ENCODE measurements around the gene TREML2. TPM values are rescaled to one million over a fixed set of nuclear protein-coding genes. Genes with fewer than 3 reads are reported as not detected.

TREML2 gene
- total RNA-seq, 4 donors from 2014 or later, result 0.19 to 4.3 (median 0.34) TPM

GRCh38 chr6:41224800-41225199, 23.9 kb upstream of the TREML2 start:
- TF ChIP-seq, protein P1, sequence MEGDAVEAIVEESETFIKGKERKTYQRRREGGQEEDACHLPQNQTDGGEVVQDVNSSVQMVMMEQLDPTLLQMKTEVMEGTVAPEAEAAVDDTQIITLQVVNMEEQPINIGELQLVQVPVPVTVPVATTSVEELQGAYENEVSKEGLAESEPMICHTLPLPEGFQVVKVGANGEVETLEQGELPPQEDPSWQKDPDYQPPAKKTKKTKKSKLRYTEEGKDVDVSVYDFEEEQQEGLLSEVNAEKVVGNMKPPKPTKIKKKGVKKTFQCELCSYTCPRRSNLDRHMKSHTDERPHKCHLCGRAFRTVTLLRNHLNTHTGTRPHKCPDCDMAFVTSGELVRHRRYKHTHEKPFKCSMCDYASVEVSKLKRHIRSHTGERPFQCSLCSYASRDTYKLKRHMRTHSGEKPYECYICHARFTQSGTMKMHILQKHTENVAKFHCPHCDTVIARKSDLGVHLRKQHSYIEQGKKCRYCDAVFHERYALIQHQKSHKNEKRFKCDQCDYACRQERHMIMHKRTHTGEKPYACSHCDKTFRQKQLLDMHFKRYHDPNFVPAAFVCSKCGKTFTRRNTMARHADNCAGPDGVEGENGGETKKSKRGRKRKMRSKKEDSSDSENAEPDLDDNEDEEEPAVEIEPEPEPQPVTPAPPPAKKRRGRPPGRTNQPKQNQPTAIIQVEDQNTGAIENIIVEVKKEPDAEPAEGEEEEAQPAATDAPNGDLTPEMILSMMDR (IDR thresholded peaks at IDR 0.05), result no peak
- DNase-seq (ENCODE audit: low spot score), result no peak
- ATAC-seq (ENCODE audit: low FRiP score), result no peak

GRCh38 chr6:41222513-41222912, 21.6 kb upstream of the TREML2 start:
- DNase-seq (ENCODE audit: low spot score) (no peak), ATAC-seq (ENCODE audit: low FRiP score) (no peak)
- TF ChIP-seq, protein P1 (IDR thresholded peaks at IDR 0.05), result no peak

- no peak for DNase-seq (ENCODE audit: low spot score)
- TF ChIP-seq, protein P1 (IDR thresholded peaks at IDR 0.05), result no peak
- no peak for ATAC-seq (ENCODE audit: low FRiP score)
These were observed 21.1 kb upstream of the TREML2 start for GRCh38 chr6:41222045-41222444.

GRCh38 chr6:41216616-41217015, 15.7 kb upstream of the TREML2 start:
- DNase-seq (ENCODE audit: low spot score) (no peak), ATAC-seq (ENCODE audit: low FRiP score) (no peak)
- TF ChIP-seq, protein P1 (IDR thresholded peaks at IDR 0.05), result no peak

GRCh38 chr6:41215777-41216176, 14.8 kb upstream of the TREML2 start:
- DNase-seq (ENCODE audit: low spot score) (no peak), ATAC-seq (ENCODE audit: low FRiP score) (no peak)
- TF ChIP-seq, protein P1 (IDR thresholded peaks at IDR 0.05), result no peak

- TF ChIP-seq, protein P1 (IDR thresholded peaks at IDR 0.05), result no peak
- no peak for DNase-seq (ENCODE audit: low spot score)
- no peak for ATAC-seq (ENCODE audit: low FRiP score)
These were observed 13.8 kb upstream of the TREML2 start for GRCh38 chr6:41214559-41215238.
